DND-41 (cell line): ENCODE measurements around the gene A2ML1.
"Not testable (repeated sequence)": the region's sequence is repeated elsewhere in the genome, so short reads cannot be mapped to it uniquely, and the experiment has no call there.

Source experiments
- ATAC-seq: fragments of 200-7000 bp; cut with Tn5 transposase; 3 replicates; pipeline ENCODE4 v1.9.1; 2021; ENCODE audit warnings: low read depth; ENCODE audit not compliant: insufficient read depth
- DNase-seq: peaks from one replicate; pipeline ENCODE4 v3.0.0-alpha.2; 2020
- H2AFZ ChIP-seq: 2 replicates; pipeline ENCODE4 v1.6.0; 2012; ENCODE audit warnings: low read depth, low read length
- H3K27ac ChIP-seq: 2 replicates; pipeline ENCODE4 v1.5.1; 2012; ENCODE audit warnings: low read length, inconsistent platforms
- H3K27me3 ChIP-seq: fragments of 200-600 bp; sonication (generic); 2 replicates; pipeline ENCODE4 v1.6.0; 2012; ENCODE audit warnings: low read length, mild to moderate bottlenecking, inconsistent platforms; ENCODE audit not compliant: insufficient read depth, poor library complexity
- H3K36me3 ChIP-seq: 2 replicates; pipeline ENCODE4 v1.5.1; 2012; ENCODE audit warnings: low read length, inconsistent platforms; ENCODE audit not compliant: insufficient read depth
- H3K4me1 ChIP-seq: 2 replicates; pipeline ENCODE4 v1.5.1; 2012; ENCODE audit warnings: mild to moderate bottlenecking, low read length; ENCODE audit not compliant: insufficient read depth
- H3K4me2 ChIP-seq: 2 replicates; pipeline ENCODE4 v1.6.0; 2012; ENCODE audit warnings: mild to moderate bottlenecking, moderate library complexity, low read length, inconsistent platforms; ENCODE audit not compliant: insufficient read depth
- H3K4me3 ChIP-seq, 2 experiments: fragments of 200-600 bp in 1 of 2; shearing (Covaris generic) in 1 of 2; 2 replicates each; pipeline ENCODE4 v1.5.1; 2012 to 2016; ENCODE audit warnings: inconsistent platforms in 2 of 2, low read length in 2 of 2, mild to moderate bottlenecking in 2 of 2, low read depth in 1 of 2, moderate library complexity in 1 of 2
- H3K79me2 ChIP-seq: 2 replicates; pipeline ENCODE4 v1.6.0; 2012; ENCODE audit warnings: low read length, inconsistent platforms; ENCODE audit not compliant: insufficient read depth
- H3K9ac ChIP-seq: 2 replicates; pipeline ENCODE4 v1.6.0; 2012; ENCODE audit warnings: low read depth, mild to moderate bottlenecking, inconsistent platforms, low read length, moderate library complexity
- H3K9me3 ChIP-seq: 2 replicates; pipeline ENCODE4 v1.5.1; 2012; ENCODE audit warnings: low read length, moderate library complexity, mild to moderate bottlenecking, inconsistent platforms; ENCODE audit not compliant: insufficient read depth, severe bottlenecking
- H4K20me1 ChIP-seq: 2 replicates; pipeline ENCODE4 v1.6.0; 2012; ENCODE audit warnings: low read length; ENCODE audit not compliant: insufficient read depth
- EZH2 ChIP-seq: IDR thresholded peaks from 3 replicates; pipeline ENCODE4 v1.6.1; 2012; ENCODE audit warnings: borderline replicate concordance, low read depth, mild to moderate bottlenecking, moderate library complexity, low read length, inconsistent platforms; ENCODE audit not compliant: severe bottlenecking
- TF ChIP-seq, protein P1 (sequence below): IDR thresholded peaks from 2 replicates; pipeline ENCODE4 v1.5.1; 2012; ENCODE audit warnings: borderline replicate concordance, low read length, moderate library complexity, mild to moderate bottlenecking; ENCODE audit not compliant: poor library complexity, severe bottlenecking; ENCODE audit errors: extremely low read depth

A2ML1 gene

DNA sequence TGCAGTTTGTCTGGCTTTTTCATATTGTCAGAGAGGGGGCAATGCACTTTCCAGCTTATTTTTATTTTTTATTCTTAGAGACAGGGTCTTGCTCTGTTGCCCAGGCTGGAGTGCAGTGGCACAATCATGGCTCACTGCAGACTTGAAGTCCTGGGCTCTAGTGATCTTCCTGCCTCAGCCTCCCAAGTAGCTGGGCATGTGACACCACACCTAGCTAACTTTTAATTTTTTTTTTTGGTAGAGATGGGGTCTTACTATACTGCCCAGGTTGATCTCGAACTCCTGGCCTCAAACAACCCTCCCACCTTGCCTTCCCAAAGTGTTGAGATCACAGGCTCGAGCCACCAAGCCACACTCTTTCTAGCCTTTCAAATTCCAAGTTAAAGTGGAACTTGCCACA is 3.9 kb upstream of the A2ML1 start:
- no peaks in the 10 kb centered on the region for H4K20me1 ChIP-seq
- H3K4me1 ChIP-seq, result no peaks in the 10 kb centered on the region
- no peaks in the 10 kb centered on the region for H3K36me3 ChIP-seq
- no peak overlapping the region for H3K4me2 ChIP-seq
- TF ChIP-seq, protein P1, sequence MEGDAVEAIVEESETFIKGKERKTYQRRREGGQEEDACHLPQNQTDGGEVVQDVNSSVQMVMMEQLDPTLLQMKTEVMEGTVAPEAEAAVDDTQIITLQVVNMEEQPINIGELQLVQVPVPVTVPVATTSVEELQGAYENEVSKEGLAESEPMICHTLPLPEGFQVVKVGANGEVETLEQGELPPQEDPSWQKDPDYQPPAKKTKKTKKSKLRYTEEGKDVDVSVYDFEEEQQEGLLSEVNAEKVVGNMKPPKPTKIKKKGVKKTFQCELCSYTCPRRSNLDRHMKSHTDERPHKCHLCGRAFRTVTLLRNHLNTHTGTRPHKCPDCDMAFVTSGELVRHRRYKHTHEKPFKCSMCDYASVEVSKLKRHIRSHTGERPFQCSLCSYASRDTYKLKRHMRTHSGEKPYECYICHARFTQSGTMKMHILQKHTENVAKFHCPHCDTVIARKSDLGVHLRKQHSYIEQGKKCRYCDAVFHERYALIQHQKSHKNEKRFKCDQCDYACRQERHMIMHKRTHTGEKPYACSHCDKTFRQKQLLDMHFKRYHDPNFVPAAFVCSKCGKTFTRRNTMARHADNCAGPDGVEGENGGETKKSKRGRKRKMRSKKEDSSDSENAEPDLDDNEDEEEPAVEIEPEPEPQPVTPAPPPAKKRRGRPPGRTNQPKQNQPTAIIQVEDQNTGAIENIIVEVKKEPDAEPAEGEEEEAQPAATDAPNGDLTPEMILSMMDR, result no peak
- no peak for TF ChIP-seq EZH2
- H3K9me3 ChIP-seq, result no peaks in the 10 kb centered on the region
- H2AFZ ChIP-seq, result no peak overlapping the region
- no peak overlapping the region for H3K4me3 ChIP-seq
- no peaks in the 10 kb centered on the region for H3K79me2 ChIP-seq
- peaks cover 3% of the 10 kb centered on the region for H3K27me3 ChIP-seq
- ATAC-seq (no peak), DNase-seq (no peak)
- no peak overlapping the region for H3K9ac ChIP-seq
- H3K27ac ChIP-seq, result no peak overlapping the region

GRCh38 chr12:8819666-8819980 is 2.8 kb upstream of the A2ML1 start:
- Histone ChIP-seq H3K27ac (no peak overlapping the region), H2AFZ (no peak overlapping the region), H3K4me3 (no peak overlapping the region), H3K79me2 (no peaks in the 10 kb centered on the region), H3K9me3 (no peaks in the 10 kb centered on the region), H3K4me1 (no peaks in the 10 kb centered on the region), H3K4me2 (no peak overlapping the region), H3K27me3 (peaks cover 3% of the 10 kb centered on the region), H3K9ac (no peak overlapping the region), H4K20me1 (no peaks in the 10 kb centered on the region), H3K36me3 (no peaks in the 10 kb centered on the region)
- TF ChIP-seq EZH2, result no peak
- TF ChIP-seq, protein P1, result no peak
- no peak for DNase-seq
- ATAC-seq, result no peak

DNA sequence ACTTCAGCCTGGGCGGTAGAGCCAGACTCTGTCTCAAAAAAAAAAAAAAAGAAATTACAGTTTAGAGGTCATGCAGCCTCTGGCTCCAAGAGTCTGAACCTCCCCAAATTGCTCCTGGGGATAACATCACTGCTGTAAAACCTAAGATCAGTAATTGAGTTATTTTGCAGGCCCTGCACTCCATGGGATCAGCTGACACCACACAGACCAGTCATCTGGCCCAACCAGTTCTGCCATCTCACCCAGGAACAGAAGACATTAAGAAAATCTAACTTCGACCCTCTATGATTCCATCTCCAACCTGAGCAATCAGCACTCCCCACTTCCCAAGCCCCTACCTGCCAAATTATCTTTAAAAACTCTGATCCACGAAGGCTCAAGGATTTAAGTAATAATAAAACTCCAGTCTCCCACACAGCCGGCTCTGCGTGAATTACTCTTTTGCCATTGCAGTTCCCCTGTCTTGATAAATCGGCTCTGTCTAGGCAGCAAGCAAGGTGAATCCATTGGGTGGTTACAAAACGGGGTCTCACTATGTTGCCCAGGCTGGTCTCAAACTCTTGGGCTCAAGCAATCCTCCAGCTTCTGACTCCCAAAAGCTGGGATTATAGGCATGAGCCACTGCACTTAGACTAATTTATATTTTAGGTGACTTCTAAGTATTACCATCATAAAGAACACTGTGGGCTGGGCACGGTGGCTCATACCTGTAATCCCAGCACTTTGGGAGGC is 1.6 kb upstream of the A2ML1 start:
- H3K9me3 ChIP-seq, H3K79me2 ChIP-seq, DNase-seq, H4K20me1 ChIP-seq, H3K36me3 ChIP-seq, H3K9ac ChIP-seq, H3K4me3 ChIP-seq, H3K27ac ChIP-seq, H2AFZ ChIP-seq, H3K4me2 ChIP-seq, H3K27me3 ChIP-seq, H3K4me1 ChIP-seq, ATAC-seq: not testable (repeated sequence)

DNA sequence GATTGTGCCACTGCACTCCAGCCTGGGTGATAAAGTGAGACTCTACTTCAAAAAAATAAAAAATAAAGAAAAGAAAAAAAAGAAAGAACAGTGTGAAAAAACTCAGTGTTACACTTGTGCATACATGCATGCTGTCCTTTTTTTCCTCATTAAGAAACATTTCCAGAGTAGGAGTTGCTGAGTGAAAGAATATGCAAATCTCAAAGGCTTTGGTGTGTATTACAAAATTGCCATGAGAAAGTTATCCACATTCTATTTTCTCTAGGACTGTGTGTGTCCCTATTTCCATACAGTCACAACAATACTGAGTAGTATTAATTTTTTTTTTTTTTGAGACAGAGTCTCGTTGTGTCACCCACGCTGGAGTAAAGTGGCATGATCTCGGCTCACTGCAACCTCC is 830 bp upstream of the A2ML1 start:
- H3K36me3 ChIP-seq, result no peaks in the 10 kb centered on the region
- no peaks in the 10 kb centered on the region for H3K27me3 ChIP-seq
- TF ChIP-seq, protein P1, result no peak
- TF ChIP-seq EZH2, result no peak
- H4K20me1 ChIP-seq, result no peaks in the 10 kb centered on the region
- H3K4me1 ChIP-seq, result no peaks in the 10 kb centered on the region
- H2AFZ ChIP-seq, result no peak overlapping the region
- DNase-seq, result no peak
- H3K4me2 ChIP-seq, result no peak overlapping the region
- no peak overlapping the region for H3K27ac ChIP-seq
- H3K4me3 ChIP-seq, result no peak overlapping the region
- H3K79me2 ChIP-seq, result no peaks in the 10 kb centered on the region
- no peaks in the 10 kb centered on the region for H3K9me3 ChIP-seq
- ATAC-seq, result no peak
- H3K9ac ChIP-seq, result no peak overlapping the region
